Measurements from ENCODE around the gene CDH4.

Gene CDH4

GRCh38 chr20:61588411-61589385 lies 336.6 kb downstream of the CDH4 start:
- DNase-seq: no peak

DNA sequence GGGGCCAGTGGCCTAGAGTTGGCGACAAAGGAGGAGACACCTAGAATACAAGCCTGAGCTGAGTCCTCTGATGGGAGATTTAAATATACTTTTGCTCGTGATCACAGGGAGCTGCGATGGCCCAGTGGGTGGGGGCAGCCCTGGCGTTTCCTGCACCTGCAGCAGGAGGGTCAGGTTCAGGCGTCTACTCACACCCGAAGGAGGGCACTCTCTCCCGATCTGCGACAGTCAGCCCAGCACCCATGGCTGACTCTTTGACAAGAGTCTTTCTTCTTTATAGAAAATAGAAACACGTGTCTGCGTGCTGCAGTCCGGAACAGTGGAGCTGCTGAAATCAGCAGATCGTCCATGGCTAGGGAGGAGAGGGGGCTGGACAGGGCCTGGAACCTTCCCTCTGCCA lies 338.2 kb downstream of the CDH4 start:
- DNase-seq: no peak

DNA sequence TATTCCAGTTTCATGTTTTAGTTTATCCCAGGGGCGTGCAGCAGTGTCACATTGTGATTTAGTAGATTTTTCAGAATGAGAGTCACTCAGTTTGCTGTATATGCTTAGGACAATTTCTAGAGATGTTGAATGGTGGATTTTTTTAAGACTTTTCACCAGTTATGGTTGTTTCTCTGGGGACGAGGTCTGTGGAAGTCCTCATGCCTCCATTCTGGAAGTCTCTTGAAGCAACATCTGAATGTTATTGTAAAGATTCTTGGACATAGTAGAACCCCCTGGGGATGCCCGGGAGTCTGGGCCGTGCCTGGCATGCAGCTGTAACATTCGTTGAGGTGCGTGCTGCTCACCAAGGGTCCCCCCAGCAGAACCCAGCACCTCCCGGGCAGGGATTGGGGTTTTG lies 341.5 kb downstream of the CDH4 start:
- DNase-seq: no peak

DNA sequence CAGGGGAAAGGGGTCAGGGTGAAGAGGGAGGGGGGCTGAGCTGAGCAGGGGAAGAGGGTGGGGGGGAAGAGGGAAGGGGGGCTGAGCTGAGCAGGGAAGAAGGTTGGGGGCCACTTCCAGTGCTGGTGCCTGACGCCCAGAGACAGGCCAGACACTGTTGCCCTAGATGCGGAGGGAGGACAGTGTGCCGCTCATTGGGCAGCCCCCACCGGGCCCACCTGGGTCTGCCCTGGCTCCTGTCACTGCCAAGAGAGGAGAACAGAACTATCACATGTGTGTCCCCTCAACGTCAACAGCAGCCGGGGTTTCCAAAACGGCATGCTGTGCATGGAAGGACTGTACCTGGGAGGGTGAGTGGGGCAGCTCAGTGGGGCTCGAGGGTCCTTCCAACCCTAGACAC lies 342.1 kb downstream of the CDH4 start:
- DNase-seq: no peak

- DNase-seq: no peak
Observed at GRCh38 chr20:61595216-61595615, 343.2 kb downstream of the CDH4 start.

DNA sequence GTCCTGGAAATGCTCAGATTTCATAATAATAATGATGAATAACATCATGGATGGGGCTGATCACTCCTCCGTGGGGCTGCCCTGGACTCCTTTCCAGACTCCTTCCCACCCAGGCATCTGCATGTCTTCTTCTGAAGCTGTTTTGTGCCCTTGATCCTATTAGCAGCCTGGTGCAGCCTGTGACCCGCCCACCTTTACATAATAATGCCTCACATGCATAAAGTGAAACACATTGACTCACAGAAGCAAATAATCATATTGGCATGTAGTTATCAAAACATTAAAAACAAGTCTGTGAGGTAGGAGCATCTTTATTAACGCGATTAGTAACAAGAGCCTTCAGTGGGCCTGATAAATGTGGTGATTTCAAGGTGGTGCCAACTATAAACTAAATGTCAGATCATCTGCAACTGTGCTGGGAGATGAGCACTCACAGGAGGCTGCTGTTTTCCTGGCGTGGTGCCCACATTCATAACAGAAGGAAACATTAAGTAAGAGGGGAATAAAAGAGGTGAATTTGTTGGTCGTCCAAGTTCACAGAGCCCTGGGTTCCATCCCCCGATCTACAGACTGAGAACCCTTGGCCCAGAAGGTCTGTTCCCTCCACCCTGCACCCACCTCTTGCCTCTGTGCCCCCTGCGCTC lies 344.7 kb downstream of the CDH4 start:
- DNase-seq: no peak

GRCh38 chr20:61597996-61598395 lies 345.9 kb downstream of the CDH4 start:
- no peak for DNase-seq

DNA sequence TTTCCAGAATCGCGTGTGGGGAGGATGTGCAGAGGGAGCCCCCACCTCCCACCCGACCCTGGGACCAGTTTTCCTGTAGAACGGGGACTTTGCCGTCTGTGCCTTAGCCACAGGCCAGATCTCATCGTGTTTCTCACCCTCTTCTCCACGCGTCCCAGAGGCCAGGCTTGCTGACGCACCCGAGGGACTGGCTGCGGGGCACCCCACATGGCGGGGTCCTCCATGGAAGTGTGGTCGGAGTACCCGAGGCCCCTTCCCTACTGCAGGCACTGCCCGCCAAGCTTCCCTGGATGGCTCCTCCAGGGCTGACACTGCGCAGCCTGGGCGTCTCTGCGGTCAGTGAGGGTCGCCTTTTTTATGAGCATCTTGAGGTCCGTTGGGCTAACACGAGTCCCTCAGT lies 346.5 kb downstream of the CDH4 start:
- no peak for DNase-seq

DNA sequence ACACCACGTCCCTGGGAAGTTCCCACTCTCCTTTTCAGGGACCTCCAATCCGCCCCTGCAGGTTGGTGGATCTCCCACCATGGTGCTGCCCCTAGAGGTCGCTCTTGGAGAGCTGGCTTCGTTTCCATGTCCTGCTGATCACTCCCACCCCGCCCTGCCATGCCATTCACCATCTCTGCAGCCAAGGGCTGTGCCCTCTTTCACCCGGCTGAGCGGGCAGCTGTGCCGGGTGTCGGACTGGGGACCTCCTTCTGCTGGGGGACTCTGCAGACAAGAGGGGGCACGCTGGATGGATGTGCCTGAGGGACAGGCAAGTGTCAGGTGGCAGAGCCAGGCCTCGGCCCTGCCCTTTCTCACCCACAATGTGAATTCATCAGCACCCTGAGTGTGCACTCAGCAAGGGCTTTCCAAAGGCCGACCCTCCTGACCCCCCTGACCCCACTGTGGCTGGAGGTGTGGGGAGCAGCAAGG lies 347.0 kb downstream of the CDH4 start:
- no peak for DNase-seq

GRCh38 chr20:61599541-61599992 lies 347.5 kb downstream of the CDH4 start:
- no peak for DNase-seq

- no peak for DNase-seq
Observed at GRCh38 chr20:61600016-61600415, 348.0 kb downstream of the CDH4 start.

- no peak for DNase-seq
Observed at GRCh38 chr20:61601361-61601760, 349.3 kb downstream of the CDH4 start.

GRCh38 chr20:61601853-61602252 lies 349.8 kb downstream of the CDH4 start:
- no peak for DNase-seq

DNA sequence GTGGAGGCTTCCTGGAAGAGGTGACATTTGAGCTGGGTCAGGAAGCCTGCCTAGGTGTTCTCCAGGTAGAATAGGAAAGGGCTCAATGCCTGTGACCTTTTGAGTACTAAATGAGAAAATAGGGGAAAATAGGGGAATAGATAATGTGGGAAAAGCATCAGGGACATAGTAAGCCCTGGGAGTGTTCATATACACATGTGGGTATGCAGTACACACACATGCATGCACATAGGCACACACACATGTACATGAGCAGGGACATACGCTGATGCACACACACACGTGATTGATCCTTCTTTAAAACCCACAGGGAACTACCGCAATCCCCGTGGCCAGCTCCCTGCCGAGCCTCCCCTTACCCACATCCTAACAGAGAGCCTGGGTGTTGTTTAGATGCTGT lies 351.7 kb downstream of the CDH4 start:
- DNase-seq: no peak

GRCh38 chr20:61604549-61604948 lies 352.5 kb downstream of the CDH4 start:
- DNase-seq: no peak

GRCh38 chr20:61605283-61605682 lies 353.2 kb downstream of the CDH4 start:
- DNase-seq: no peak

- no peak for DNase-seq
Observed at GRCh38 chr20:61605862-61606557, 353.9 kb downstream of the CDH4 start.

DNA sequence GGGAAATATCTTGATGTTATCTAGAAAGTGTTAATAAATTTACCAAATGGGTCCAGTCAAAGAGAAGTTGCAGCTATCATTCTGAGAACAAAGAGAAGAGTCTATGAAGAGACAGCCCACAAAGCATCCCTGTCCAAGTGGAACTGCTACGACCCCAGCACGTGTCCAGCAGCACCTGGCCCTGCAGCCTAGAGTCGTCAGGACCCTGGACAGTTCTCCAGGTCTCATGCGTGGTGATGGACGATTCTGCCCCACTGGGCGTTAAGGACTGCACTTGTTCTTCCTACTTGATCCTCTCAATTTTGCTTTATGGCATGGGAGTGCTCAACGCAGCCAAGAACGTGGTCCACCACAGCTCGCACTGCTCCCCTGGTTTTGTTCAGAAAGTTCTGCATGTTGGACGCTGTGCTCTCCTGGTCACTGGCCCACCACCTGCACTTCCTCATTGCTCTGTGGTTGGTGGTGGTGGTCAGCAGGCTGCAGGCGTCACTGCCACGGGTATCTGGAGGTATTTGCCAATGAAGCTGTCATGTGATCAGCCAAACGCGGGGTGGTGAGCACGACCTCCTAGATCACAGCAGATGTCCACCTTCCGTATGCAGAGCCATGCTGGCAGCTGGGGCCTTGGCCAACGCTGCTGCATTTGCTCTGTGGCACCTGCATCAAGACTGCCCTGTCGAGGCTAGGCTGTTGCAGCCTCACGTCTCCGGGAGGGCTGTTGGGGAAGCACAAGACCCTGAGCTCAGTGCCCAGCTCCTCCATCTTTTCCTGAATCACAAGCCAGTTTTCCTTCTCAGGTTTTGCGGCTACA lies 356.4 kb downstream of the CDH4 start:
- no peak for DNase-seq

DNA sequence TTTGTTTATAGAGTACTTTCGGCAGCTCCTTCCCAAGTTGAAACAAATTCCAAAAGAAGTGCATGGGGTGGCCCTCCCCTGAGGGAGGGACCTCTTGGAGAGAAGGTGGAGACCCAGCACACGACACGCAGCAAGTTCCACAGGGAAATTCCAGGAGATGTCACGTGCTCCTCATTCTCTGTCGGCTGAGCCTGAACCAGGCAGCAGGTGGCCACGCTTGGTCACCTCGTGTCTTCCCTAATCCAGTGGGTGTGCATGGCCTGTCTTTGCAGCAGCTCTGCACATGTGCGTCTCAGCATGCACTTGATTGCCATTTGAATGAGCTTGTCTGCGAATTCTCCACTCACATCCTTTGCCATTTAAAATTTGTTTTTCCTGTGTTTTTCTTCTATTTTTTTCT lies 357.4 kb downstream of the CDH4 start:
- no peak for DNase-seq

GRCh38 chr20:61611401-61612180 lies 359.5 kb downstream of the CDH4 start:
- no peak for DNase-seq

DNA sequence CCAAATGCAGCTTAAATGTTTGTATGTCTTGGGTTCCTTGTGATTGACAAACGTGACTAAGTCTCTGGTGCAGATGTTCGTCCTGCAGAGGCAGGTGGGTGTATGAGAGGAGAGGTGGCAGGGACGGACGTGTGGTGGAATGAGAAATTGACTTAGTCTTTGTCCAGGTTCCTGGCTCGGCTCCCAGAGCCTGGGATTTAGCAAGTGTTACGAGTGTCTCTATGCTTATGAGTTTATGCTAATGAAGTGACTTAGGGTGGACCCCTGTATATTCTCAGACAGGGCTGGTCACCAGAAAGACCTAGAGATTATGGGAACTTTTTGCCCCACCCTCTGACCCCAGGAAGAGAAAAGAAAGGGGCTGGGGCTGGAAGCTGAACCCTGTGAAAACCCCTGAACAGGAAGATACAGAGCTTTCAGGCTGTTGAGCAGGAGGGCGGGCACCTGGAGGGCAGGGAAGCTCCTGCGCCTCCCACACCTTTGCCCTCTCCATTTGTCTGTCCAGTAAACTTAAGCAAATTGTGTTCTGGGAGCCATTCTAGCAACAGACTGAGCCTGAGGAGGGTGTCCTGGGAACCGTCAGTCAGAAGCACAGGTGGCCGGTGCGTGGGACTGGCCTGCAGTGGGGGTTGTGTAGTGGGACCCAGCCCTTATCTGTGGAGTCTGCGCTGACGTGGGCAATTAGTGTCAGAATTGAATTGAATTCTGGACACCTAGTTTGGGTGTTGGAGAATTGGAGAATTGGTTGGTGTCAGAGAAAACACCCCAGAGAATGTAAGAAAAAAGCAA lies 362.1 kb downstream of the CDH4 start:
- no peak for DNase-seq
